Type B pancreatic cell (in vitro differentiated cells): ENCODE measurements around the gene NUP50. TPM values are rescaled to one million over a fixed set of nuclear protein-coding genes. Genes with fewer than 3 reads are reported as not detected.

Source experiments
- DNase-seq: peaks from one replicate; pipeline ENCODE4 v3.0.0; 2021; ENCODE audit warnings: mixed read lengths; ENCODE audit not compliant: unreplicated experiment; ENCODE audit errors: extremely low spot score
- H3K27ac Mint-ChIP-seq: 2 replicates; pipeline ENCODE4 v1.8.0; 2021; ENCODE audit warnings: mild to moderate bottlenecking, mixed read lengths
- H3K27me3 Mint-ChIP-seq: 2 replicates; pipeline ENCODE4 v1.8.0; 2021; ENCODE audit warnings: mixed read lengths
- H3K36me3 Mint-ChIP-seq: 2 replicates; pipeline ENCODE4 v1.8.0; 2021; ENCODE audit warnings: mixed read lengths
- H3K4me1 Mint-ChIP-seq: one replicate; pipeline ENCODE4 v1.8.0; 2021; ENCODE audit warnings: mixed read lengths; ENCODE audit not compliant: unreplicated experiment
- H3K4me3 Mint-ChIP-seq: 2 replicates; pipeline ENCODE4 v1.8.0; 2021; ENCODE audit warnings: mild to moderate bottlenecking, mixed read lengths
- H3K9me3 Mint-ChIP-seq: 2 replicates; pipeline ENCODE4 v1.8.0; 2021; ENCODE audit warnings: mixed read lengths
- total RNA-seq: library from RNA; stranded (reverse); gene quantifications from 2 replicates; pipeline ENCODE4 v1.2.1, GENCODE V29; 2021; ENCODE audit warnings: low replicate concordance
- TF ChIP-seq, protein P1 (sequence below): fragments of 200-600 bp; sonication (generic); conservative IDR thresholded peaks from 2 replicates; pipeline ENCODE4 v1.5.0; 2021; ENCODE audit warnings: antibody characterized with exemption, mild to moderate bottlenecking

Gene NUP50
- total RNA-seq, 1 donor from 2014 or later = 83.6 TPM

DNA sequence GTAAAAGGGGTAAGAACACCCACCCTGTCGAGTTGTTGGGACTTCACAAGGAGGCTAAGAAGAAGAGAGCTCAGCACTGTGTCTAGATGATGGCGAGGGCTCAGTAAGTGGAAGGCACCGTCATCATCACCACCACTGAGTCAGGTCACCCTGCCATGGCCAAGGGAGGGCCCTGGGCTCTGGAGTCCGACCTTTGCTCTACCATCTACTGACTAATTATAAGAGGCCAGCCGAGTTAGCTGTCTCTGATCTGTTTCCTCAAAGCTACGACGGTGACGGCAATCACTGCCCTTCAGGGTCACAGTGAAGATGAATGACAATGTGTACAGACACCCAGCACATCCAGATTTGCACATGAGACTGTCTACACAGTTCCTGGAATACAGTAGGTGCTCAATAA lies 47.7 kb downstream of the NUP50 start:
- TF ChIP-seq, protein P1, sequence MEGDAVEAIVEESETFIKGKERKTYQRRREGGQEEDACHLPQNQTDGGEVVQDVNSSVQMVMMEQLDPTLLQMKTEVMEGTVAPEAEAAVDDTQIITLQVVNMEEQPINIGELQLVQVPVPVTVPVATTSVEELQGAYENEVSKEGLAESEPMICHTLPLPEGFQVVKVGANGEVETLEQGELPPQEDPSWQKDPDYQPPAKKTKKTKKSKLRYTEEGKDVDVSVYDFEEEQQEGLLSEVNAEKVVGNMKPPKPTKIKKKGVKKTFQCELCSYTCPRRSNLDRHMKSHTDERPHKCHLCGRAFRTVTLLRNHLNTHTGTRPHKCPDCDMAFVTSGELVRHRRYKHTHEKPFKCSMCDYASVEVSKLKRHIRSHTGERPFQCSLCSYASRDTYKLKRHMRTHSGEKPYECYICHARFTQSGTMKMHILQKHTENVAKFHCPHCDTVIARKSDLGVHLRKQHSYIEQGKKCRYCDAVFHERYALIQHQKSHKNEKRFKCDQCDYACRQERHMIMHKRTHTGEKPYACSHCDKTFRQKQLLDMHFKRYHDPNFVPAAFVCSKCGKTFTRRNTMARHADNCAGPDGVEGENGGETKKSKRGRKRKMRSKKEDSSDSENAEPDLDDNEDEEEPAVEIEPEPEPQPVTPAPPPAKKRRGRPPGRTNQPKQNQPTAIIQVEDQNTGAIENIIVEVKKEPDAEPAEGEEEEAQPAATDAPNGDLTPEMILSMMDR = no peak
- Mint-ChIP-seq H3K27me3 (no peaks in the 10 kb centered on the region), H3K4me1 (peaks cover 32% of the 10 kb centered on the region), H3K27ac (peak overlapping the region; percentile 36), H3K36me3 (peaks cover 8% of the 10 kb centered on the region), H3K4me3 (no peak overlapping the region), H3K9me3 (no peaks in the 10 kb centered on the region)
- DNase-seq = no peak

DNA sequence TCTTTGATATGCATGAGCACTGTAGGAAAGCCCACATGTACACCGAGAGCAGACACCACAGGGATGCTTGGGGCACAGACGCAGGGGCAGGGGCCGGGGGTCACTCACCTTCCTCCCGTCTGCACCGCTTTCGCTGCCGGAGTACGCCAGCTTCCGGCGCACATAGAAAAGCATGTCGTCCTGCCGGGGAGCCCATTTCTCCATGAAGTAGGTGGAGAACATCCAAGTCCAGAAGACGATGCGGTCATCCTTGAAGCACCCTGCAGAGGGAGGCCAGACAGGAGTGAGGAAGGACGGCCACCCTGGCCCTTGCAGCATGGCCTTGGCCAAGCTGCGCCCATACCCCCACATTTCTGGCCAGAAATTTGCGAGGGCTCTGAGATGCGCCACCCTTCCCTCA lies 48.1 kb downstream of the NUP50 start:
- TF ChIP-seq, protein P1 = no peak
- DNase-seq = no peak
- Mint-ChIP-seq H3K27me3 (no peaks in the 10 kb centered on the region), H3K36me3 (peaks cover 8% of the 10 kb centered on the region), H3K27ac (no peak overlapping the region), H3K4me1 (peaks cover 36% of the 10 kb centered on the region), H3K9me3 (no peaks in the 10 kb centered on the region), H3K4me3 (no peak overlapping the region)

DNA sequence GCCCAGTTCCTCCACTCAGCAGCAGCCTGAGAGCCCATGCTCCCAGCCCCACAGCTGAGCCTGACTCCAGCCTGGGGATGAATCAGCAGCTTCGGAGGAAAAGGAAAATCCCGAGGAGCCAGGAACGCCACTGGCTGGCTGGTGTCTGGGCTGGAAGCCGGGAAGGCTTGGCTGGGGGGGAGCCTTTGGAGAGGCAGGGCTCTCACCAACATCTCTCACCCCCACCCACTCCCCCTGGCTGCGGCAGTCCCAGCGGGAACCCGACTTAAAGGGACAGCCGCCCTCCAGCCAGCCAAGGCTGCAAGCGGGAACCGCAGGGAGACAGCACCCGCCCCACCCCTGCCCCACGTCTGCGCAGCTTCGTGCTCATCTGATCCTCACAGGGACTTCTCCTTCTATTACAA lies 48.6 kb downstream of the NUP50 start:
- peaks cover 8% of the 10 kb centered on the region for H3K36me3 Mint-ChIP-seq
- no peak overlapping the region for H3K4me3 Mint-ChIP-seq
- no peaks in the 10 kb centered on the region for H3K9me3 Mint-ChIP-seq
- TF ChIP-seq, protein P1 = no peak
- H3K4me1 Mint-ChIP-seq = peaks cover 37% of the 10 kb centered on the region
- no peak for DNase-seq
- H3K27me3 Mint-ChIP-seq = no peaks in the 10 kb centered on the region
- no peak overlapping the region for H3K27ac Mint-ChIP-seq

DNA sequence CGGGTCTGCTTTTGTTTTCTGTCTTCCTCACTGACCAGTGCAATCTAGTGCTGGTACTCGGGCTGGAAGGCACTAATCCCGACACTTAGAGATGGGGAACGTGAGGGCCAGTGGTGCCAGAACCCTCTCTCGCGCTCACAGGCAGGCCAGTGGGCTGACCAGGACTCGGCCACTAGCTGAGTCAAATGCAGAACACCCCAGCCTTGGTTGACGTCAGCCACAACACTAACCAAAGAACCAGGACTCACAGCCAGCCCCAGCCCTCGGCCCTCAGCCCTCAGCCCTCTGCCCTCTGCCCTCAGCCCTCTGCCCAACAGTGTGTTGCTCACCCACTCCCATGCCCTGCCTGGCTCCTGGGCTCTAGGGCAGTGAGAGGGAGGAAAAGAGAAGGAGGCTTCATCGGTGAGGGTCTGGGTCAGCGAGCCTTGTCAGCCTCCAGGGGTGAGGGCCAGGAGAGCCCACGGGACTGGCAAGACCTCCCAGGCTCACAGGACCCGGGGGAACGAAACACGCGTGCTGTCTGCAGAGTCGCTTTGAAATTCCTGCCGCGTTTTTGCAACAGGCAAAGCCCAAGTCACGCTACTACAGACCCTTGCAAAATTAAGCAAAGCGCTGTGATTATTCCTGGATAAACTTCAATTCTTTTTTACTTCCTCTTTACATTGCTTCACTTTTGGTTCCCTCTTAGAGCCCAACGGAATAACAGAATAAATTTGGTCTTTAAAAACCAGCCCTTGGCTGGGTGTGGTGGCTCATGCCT lies 49.4 kb downstream of the NUP50 start:
- no peak overlapping the region for H3K4me3 Mint-ChIP-seq
- no peaks in the 10 kb centered on the region for H3K9me3 Mint-ChIP-seq
- H3K27me3 Mint-ChIP-seq = no peaks in the 10 kb centered on the region
- H3K36me3 Mint-ChIP-seq = peaks cover 8% of the 10 kb centered on the region
- DNase-seq = no peak
- H3K27ac Mint-ChIP-seq = peak overlapping the region; percentile 26
- TF ChIP-seq, protein P1 = no peak
- H3K4me1 Mint-ChIP-seq = peaks cover 31% of the 10 kb centered on the region

DNA sequence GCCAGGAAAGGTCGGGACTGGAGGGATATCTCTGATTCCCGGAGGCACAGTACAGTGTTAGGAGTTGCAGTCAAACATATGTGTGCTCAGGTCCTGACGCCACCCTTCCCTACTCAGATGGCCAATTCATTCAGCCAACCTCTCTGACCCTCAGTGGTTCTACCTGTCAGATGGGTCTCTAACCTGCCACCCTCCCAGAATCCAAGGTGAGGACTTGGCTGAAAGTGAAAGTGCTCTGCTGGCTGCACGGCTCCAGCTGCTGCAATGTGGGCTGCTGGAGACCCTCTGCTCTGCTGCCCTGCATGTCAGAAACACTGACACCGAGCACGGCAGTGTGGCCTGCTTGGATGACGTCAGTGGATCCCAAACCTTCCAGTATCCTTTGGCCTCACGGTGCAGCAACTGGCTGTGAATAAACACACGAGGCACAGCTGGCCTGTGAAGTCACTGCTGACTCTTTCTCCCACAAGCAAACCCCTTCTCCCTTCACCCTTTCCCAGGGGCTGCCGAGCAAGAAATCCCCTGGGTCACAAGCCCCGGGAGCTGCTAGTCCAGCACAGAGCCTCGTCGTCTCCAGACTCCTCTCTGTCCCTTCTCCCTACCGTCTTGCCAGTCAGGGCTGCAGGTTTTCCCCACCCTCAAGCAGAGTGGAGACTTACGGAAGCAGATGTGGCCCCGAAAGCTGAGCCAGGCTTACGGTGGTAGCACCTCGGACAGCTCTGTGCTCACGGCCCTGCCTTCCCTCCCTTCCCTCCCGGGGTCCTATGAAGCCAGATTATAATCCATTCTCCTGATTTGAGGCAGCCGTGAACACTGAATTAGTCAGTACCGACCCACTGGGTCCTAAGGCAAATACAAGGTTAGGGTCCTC lies 52.6 kb downstream of the NUP50 start:
- no peaks in the 10 kb centered on the region for H3K9me3 Mint-ChIP-seq
- no peaks in the 10 kb centered on the region for H3K27me3 Mint-ChIP-seq
- no peak overlapping the region for H3K27ac Mint-ChIP-seq
- DNase-seq = no peak
- H3K4me1 Mint-ChIP-seq = peaks cover 25% of the 10 kb centered on the region
- TF ChIP-seq, protein P1 = no peak
- H3K4me3 Mint-ChIP-seq = no peak overlapping the region
- H3K36me3 Mint-ChIP-seq = peaks cover 3% of the 10 kb centered on the region
